HG03442 (cell line): Measurements from ENCODE around the gene LDLRAD1.
"Not testable (repeated sequence)": the region's sequence is repeated elsewhere in the genome, so short reads cannot be mapped to it uniquely, and the experiment has no call there.

Source experiments
- ATAC-seq: cut with Tn5 transposase; IDR thresholded peaks from one replicate; pipeline ENCODE4 v1.9.1; 2021; ENCODE audit warnings: mild to moderate bottlenecking, moderate library complexity; ENCODE audit not compliant: unreplicated experiment

LDLRAD1 gene

GRCh38 chr1:54017979-54018378 lies at the start of gene LDLRAD1:
TSS of gene LDLRAD1 (minus strand) at chr1:54018186. CDS start at chr1:54018112, 74 bp downstream.
- ATAC-seq: no peak

- no peak for ATAC-seq
These were observed 46.3 kb upstream of the LDLRAD1 start for GRCh38 chr1:54064299-54064698.

GRCh38 chr1:54054438-54054749 lies 36.4 kb upstream of the LDLRAD1 start:
- no peak for ATAC-seq

- ATAC-seq: no peak
These were observed 35.9 kb upstream of the LDLRAD1 start for GRCh38 chr1:54053745-54054437.

GRCh38 chr1:54052934-54053744 lies 35.2 kb upstream of the LDLRAD1 start, which contains the start of the genes TCEANC2 and TMEM59:
TSS of gene TCEANC2 (plus strand) at chr1:54053608. CDS start at chr1:54054423, 815 bp downstream.
TSS of gene TMEM59 (minus strand) at chr1:54053204. CDS start at chr1:54053188, 16 bp downstream.
- peak; percentile 89 for ATAC-seq

- peak; percentile 3 for ATAC-seq
These were observed 34.5 kb upstream of the LDLRAD1 start for GRCh38 chr1:54052431-54052933.

- no peak for ATAC-seq
These were observed 34.0 kb upstream of the LDLRAD1 start for GRCh38 chr1:54051933-54052430.

- not testable (repeated sequence) for ATAC-seq
These were observed 32.4 kb upstream of the LDLRAD1 start for GRCh38 chr1:54050435-54050834.

GRCh38 chr1:54047384-54048305 lies 29.7 kb upstream of the LDLRAD1 start:
- no peak for ATAC-seq

GRCh38 chr1:54046671-54047383 lies 28.8 kb upstream of the LDLRAD1 start:
- ATAC-seq: no peak

- no peak for ATAC-seq
These were observed 27.5 kb upstream of the LDLRAD1 start for GRCh38 chr1:54045496-54045895.

- no peak for ATAC-seq
These were observed 23.8 kb upstream of the LDLRAD1 start for GRCh38 chr1:54041806-54042205.

GRCh38 chr1:54037476-54037875 lies 19.5 kb upstream of the LDLRAD1 start:
- no peak for ATAC-seq

- no peak for ATAC-seq
These were observed 10.6 kb upstream of the LDLRAD1 start for GRCh38 chr1:54028306-54029251.

- ATAC-seq: no peak
These were observed 9.9 kb upstream of the LDLRAD1 start for GRCh38 chr1:54027848-54028247.

GRCh38 chr1:54024811-54025210 lies 6.8 kb upstream of the LDLRAD1 start:
- ATAC-seq: not testable (repeated sequence)

- no peak for ATAC-seq
These were observed 6.4 kb upstream of the LDLRAD1 start for GRCh38 chr1:54024358-54024757.

- not testable (repeated sequence) for ATAC-seq
These were observed 1.7 kb upstream of the LDLRAD1 start for GRCh38 chr1:54019562-54020176.
